ENCODE measurements around the gene GPC6. TPM values are rescaled to one million over a fixed set of nuclear protein-coding genes. Genes with fewer than 3 reads are reported as not detected.

GPC6 gene
- total RNA-seq, 2 experiments from 2014 or later: not detected

DNA sequence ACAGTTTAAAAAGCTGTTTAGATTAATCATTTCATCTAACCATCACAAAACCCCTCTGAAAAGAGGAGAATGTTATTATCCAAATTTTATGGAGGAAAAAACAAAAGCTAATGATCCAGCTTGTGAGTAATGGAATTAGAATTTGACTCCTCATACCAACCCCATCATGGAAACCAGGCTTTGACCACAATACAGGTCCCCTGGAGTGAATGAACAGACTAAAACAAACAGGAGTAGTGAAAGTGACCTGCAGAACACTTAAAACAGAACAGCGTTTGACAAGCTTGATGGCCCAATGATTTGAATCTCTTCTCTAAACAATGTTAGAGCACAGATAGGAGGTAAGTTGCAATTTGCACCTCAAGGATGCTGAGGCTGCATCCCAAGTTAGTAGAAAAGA, 1022.9 kb downstream of the GPC6 start:
- H3K4me3 ChIP-seq (ENCODE audit: low read depth, low read length, poor library complexity, severe bottlenecking): no peak overlapping the region
- H3K27ac ChIP-seq (ENCODE audit: low read depth, low read length, poor library complexity, severe bottlenecking): no peak overlapping the region
- H3K79me2 ChIP-seq (ENCODE audit: insufficient read depth, low read depth, low read length): no peaks in the 10 kb centered on the region
- intact Hi-C loops (cut with micrococcal nuclease; ENCODE audit: unreplicated experiment): no loop called here
- no peaks in the 10 kb centered on the region for H4K20me1 ChIP-seq (ENCODE audit: insufficient read depth, low read length)
- BruUV-seq (replicated peaks): no TSS peak
- H3K4me2 ChIP-seq (ENCODE audit: low read length): no peak overlapping the region
- H3K9me2 ChIP-seq (ENCODE audit: insufficient read depth, low read length): no peaks in the 10 kb centered on the region
- TF ChIP-seq, protein P1, sequence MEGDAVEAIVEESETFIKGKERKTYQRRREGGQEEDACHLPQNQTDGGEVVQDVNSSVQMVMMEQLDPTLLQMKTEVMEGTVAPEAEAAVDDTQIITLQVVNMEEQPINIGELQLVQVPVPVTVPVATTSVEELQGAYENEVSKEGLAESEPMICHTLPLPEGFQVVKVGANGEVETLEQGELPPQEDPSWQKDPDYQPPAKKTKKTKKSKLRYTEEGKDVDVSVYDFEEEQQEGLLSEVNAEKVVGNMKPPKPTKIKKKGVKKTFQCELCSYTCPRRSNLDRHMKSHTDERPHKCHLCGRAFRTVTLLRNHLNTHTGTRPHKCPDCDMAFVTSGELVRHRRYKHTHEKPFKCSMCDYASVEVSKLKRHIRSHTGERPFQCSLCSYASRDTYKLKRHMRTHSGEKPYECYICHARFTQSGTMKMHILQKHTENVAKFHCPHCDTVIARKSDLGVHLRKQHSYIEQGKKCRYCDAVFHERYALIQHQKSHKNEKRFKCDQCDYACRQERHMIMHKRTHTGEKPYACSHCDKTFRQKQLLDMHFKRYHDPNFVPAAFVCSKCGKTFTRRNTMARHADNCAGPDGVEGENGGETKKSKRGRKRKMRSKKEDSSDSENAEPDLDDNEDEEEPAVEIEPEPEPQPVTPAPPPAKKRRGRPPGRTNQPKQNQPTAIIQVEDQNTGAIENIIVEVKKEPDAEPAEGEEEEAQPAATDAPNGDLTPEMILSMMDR (conservative IDR thresholded peaks at IDR 0.05; ENCODE audit: low read length): no peak
- no peak for TF ChIP-seq EZH2phosphoT487 (IDR thresholded peaks at IDR 0.05; ENCODE audit: borderline replicate concordance, low read depth, low read length)
- ChIA-PET CTCF (ENCODE audit: unreplicated experiment) (no interaction called here), POLR2A (no interaction called here)
- no peaks in the 10 kb centered on the region for H3K36me3 ChIP-seq (ENCODE audit: insufficient read depth, low read length)
- no peaks in the 10 kb centered on the region for H3K4me1 ChIP-seq (ENCODE audit: insufficient read depth, low read length, poor library complexity, severe bottlenecking)
- no peaks in the 10 kb centered on the region for H3K9me3 ChIP-seq (ENCODE audit: low read length)
- no peak for DNase-seq (ENCODE audit: low spot score)
- H2AFZ ChIP-seq (ENCODE audit: low read length): no peak overlapping the region

DNA sequence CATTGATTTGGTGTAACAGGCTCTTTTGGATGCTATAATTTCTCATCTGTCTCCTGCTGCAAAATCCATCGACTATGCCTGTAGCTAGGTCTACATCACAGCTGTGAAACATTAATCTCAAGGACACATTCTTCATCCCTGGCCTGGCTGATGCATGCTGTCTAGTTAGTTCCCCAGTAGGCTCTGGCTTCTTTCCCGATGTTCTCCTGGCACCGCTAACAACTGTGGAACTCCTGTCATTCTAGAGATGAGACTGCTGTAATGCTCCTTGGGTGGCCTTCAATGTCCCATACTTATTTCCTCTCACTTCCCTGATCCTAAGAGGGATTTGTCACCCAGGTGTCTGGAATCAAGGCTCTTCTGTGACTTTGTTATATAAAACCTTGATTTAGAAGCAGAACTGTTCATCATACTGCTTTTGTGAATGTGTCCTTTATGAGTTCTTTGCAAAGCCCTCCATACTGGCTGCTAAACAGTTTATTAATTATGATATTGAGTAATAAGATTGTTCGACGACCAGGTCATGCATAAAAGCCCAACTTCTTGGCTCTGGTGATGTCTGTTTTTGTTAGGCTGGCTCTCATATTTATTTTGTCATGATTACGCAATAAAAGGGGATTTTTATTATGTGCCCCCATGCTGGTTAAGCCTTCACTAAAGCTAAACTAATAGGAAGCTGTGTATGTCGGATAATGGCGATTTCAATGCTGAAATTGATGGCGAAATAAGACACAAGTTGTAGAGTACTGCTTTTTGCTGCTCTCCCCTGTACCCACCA, 1025.4 kb downstream of the GPC6 start:
- Histone ChIP-seq H3K4me2 (ENCODE audit: low read length) (no peak overlapping the region), H3K36me3 (ENCODE audit: insufficient read depth, low read length) (no peaks in the 10 kb centered on the region), H4K20me1 (ENCODE audit: insufficient read depth, low read length) (no peaks in the 10 kb centered on the region), H3K4me3 (ENCODE audit: low read depth, low read length, poor library complexity, severe bottlenecking) (no peak overlapping the region), H3K9me2 (ENCODE audit: insufficient read depth, low read length) (no peaks in the 10 kb centered on the region), H3K4me1 (ENCODE audit: insufficient read depth, low read length, poor library complexity, severe bottlenecking) (no peaks in the 10 kb centered on the region), H3K9me3 (ENCODE audit: low read length) (no peaks in the 10 kb centered on the region), H2AFZ (ENCODE audit: low read length) (no peak overlapping the region), H3K27ac (ENCODE audit: low read depth, low read length, poor library complexity, severe bottlenecking) (no peak overlapping the region), H3K79me2 (ENCODE audit: insufficient read depth, low read depth, low read length) (no peaks in the 10 kb centered on the region)
- DNase-seq (ENCODE audit: low spot score): no peak
- ChIA-PET CTCF (ENCODE audit: unreplicated experiment) (no interaction called here), POLR2A (no interaction called here)
- intact Hi-C loops (cut with micrococcal nuclease; ENCODE audit: unreplicated experiment): no loop called here
- no TSS peak for BruUV-seq (replicated peaks)
- TF ChIP-seq, protein P1 (conservative IDR thresholded peaks at IDR 0.05; ENCODE audit: low read length): no peak
- no peak for TF ChIP-seq EZH2phosphoT487 (IDR thresholded peaks at IDR 0.05; ENCODE audit: borderline replicate concordance, low read depth, low read length)

DNA sequence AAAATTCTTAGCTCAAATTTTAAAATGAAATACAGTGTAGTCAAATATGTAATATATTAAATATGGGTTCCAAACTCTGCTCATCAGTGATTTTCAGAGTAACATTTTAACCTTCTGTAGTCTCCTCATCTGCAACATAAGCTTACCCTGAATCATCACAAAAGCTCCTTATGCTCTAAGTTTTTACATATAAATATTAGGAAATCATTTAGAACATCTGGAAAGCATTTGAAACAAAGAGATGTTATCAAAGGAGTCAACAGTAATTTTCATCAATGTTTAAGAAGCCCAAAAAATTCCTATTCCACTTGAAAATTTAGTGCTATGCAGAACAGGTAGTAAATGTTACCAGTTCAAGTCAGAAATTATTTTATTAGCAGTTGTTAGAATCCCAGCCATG, 1028.1 kb downstream of the GPC6 start:
- H4K20me1 ChIP-seq (ENCODE audit: insufficient read depth, low read length): no peaks in the 10 kb centered on the region
- no peaks in the 10 kb centered on the region for H3K79me2 ChIP-seq (ENCODE audit: insufficient read depth, low read depth, low read length)
- H3K9me3 ChIP-seq (ENCODE audit: low read length): no peaks in the 10 kb centered on the region
- POLR2A ChIA-PET: no interaction called here
- no TSS peak for BruUV-seq (replicated peaks)
- CTCF ChIA-PET (ENCODE audit: unreplicated experiment): no interaction called here
- H3K36me3 ChIP-seq (ENCODE audit: insufficient read depth, low read length): no peaks in the 10 kb centered on the region
- no peak for DNase-seq (ENCODE audit: low spot score)
- TF ChIP-seq, protein P1 (conservative IDR thresholded peaks at IDR 0.05; ENCODE audit: low read length): no peak
- TF ChIP-seq EZH2phosphoT487 (IDR thresholded peaks at IDR 0.05; ENCODE audit: borderline replicate concordance, low read depth, low read length): no peak
- no peak overlapping the region for H3K27ac ChIP-seq (ENCODE audit: low read depth, low read length, poor library complexity, severe bottlenecking)
- intact Hi-C loops (cut with micrococcal nuclease; ENCODE audit: unreplicated experiment): no loop called here
- H3K4me3 ChIP-seq (ENCODE audit: low read depth, low read length, poor library complexity, severe bottlenecking): no peak overlapping the region
- H3K4me2 ChIP-seq (ENCODE audit: low read length): no peak overlapping the region
- no peak overlapping the region for H2AFZ ChIP-seq (ENCODE audit: low read length)
- no peaks in the 10 kb centered on the region for H3K4me1 ChIP-seq (ENCODE audit: insufficient read depth, low read length, poor library complexity, severe bottlenecking)
- no peaks in the 10 kb centered on the region for H3K9me2 ChIP-seq (ENCODE audit: insufficient read depth, low read length)

Data from OCI-LY7 (cell line).